Lung (tissue), 12 donors: Measurements from ENCODE around the gene AQP1. TPM values are rescaled to one million over a fixed set of nuclear protein-coding genes. Genes with fewer than 3 reads are reported as not detected.

Experiments
- ATAC-seq: fragments of 200-7000 bp; cut with Tn5 transposase; one replicate; pipeline ENCODE4 v1.9.1; 2020; ENCODE audit warnings: moderate number of reproducible peaks; ENCODE audit not compliant: insufficient read depth, low FRiP score
- DNase-seq, 3 donors: peaks; one replicate each; pipeline ENCODE4 v3.0.0-alpha.2; 2013 to 2017
- H3K27ac ChIP-seq, 2 donors: one replicate each; pipeline ENCODE4 v1.5.1; 2013; ENCODE audit warnings: mild to moderate bottlenecking in 2 of 2, moderate library complexity in 2 of 2, control low read depth in 1 of 2, inconsistent platforms in 1 of 2, low read depth in 1 of 2, low read length in 1 of 2
- H3K27me3 ChIP-seq, 3 donors: one replicate each; pipeline ENCODE4 v1.5.1; 2013; ENCODE audit warnings: low read length in 2 of 3; ENCODE audit not compliant: control insufficient read depth in 3 of 3, insufficient read depth in 3 of 3
- H3K36me3 ChIP-seq, 4 donors: one replicate each; pipeline ENCODE4 v1.5.1; 2013; ENCODE audit warnings: low read length in 4 of 4, mild to moderate bottlenecking in 1 of 4, moderate library complexity in 1 of 4; ENCODE audit not compliant: control insufficient read depth in 4 of 4, insufficient read depth in 4 of 4
- H3K4me1 ChIP-seq, 5 donors: one replicate each; pipeline ENCODE4 v1.5.1; 2013; ENCODE audit warnings: low read length in 5 of 5, mild to moderate bottlenecking in 2 of 5, moderate library complexity in 1 of 5; ENCODE audit not compliant: control insufficient read depth in 5 of 5, insufficient read depth in 5 of 5
- H3K4me3 ChIP-seq: one replicate; pipeline ENCODE4 v1.5.1; 2013; ENCODE audit warnings: mild to moderate bottlenecking, control low read depth, moderate library complexity
- H3K9ac ChIP-seq, 2 donors: one replicate each; pipeline ENCODE4 v1.5.1; 2013; ENCODE audit warnings: low read length in 2 of 2, control low read depth in 1 of 2; ENCODE audit not compliant: insufficient read depth in 1 of 2
- H3K9me3 ChIP-seq, 4 donors: one replicate each; pipeline ENCODE4 v1.5.1; 2013; ENCODE audit warnings: low read length in 3 of 4, mild to moderate bottlenecking in 1 of 4, moderate library complexity in 1 of 4; ENCODE audit not compliant: control insufficient read depth in 4 of 4, insufficient read depth in 3 of 4
- CTCF ChIP-seq: IDR thresholded peaks from 2 replicates; pipeline ENCODE4 v1.5.1; 2012; ENCODE audit warnings: mild to moderate bottlenecking; ENCODE audit errors: control extremely low read depth, extremely low read depth
- WGBS, 2 donors: extraction: QIAGEN DNeasy Blood & Tissue Kit; methylation state at CpG; one replicate each; pipeline ENCODE4 v1.1.7; 2013; 5-methylcytosine and 5-hydroxymethylcytosine counted together
- polyA plus RNA-seq, 2 donors: library from polyadenylated mRNA; stranded (reverse); fragments of 200-250 nt; gene quantifications; one replicate each; pipeline ENCODE4 v1.2.1, GENCODE V29; 2013
- total RNA-seq, 2 donors: library from RNA; depleted of rRNA in 1 of 2; stranded (reverse); fragments of >200 nt in 1 of 2; gene quantifications; one replicate each; pipeline ENCODE4 v1.2.1, GENCODE V29; 2014 to 2021
- donor health status: control.
- donor health status: control.
- donor health status: Bipolar disorder and iron deficiency.
- donor health status: healthy.
- donor health status: DM: yes; HTN: yes; CAD: no.

Gene AQP1
- total and polyA plus RNA-seq, 4 donors = 267 to 655 (median 428) TPM

DNA sequence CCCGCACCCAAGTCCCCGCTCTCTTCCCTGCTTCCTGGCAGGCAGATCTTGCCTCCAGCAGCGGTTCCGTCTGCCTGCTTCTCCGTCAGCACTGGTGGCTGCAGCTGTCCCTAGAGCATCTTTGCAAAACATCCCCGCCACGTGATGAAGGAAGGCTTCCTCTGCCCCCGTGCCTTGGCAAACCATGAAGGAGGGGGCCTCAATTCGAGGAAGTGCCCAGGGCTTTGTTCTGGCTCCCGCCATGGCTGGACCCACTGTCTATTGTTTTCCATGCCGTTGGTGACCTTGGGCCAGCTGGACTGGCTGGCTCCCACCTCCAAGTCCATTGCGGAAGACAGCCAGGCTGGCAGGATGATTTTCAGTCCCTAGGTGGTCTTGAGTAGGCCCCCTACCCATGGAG is 13.2 kb upstream of the AQP1 start:
- Histone ChIP-seq H3K4me1 (peaks cover 7 to 62% (median 33%) of the 10 kb centered on the region in 5 donors), H3K27ac (peak overlapping the region in 1 of 2 donors; percentile 43), H3K9me3 (no peaks in the 10 kb centered on the region), H3K27me3 (no peaks in the 10 kb centered on the region), H3K9ac (no peak overlapping the region), H3K4me3 (no peak overlapping the region), H3K36me3 (no peaks in the 10 kb centered on the region)
- 64 to 74% methylated on average over 12 of the region's 12 CpGs for WGBS, 2 donors
- no peak for DNase-seq
- TF ChIP-seq CTCF = no peak
- ATAC-seq = no peak

GRCh38 chr7:30899066-30899465 is 12.6 kb upstream of the AQP1 start:
- H3K36me3 ChIP-seq = no peaks in the 10 kb centered on the region
- no peaks in the 10 kb centered on the region for H3K27me3 ChIP-seq
- no peak overlapping the region for H3K9ac ChIP-seq
- no peak for TF ChIP-seq CTCF
- ATAC-seq = no peak
- 95 to 96% methylated on average over 7 of the region's 7 CpGs for WGBS, 2 donors
- H3K4me3 ChIP-seq = no peak overlapping the region
- H3K9me3 ChIP-seq = no peaks in the 10 kb centered on the region
- peaks cover 6 to 57% (median 28%) of the 10 kb centered on the region in 5 donors for H3K4me1 ChIP-seq
- peak overlapping the region in 1 of 2 donors; percentile 43 for H3K27ac ChIP-seq
- no peak for DNase-seq

DNA sequence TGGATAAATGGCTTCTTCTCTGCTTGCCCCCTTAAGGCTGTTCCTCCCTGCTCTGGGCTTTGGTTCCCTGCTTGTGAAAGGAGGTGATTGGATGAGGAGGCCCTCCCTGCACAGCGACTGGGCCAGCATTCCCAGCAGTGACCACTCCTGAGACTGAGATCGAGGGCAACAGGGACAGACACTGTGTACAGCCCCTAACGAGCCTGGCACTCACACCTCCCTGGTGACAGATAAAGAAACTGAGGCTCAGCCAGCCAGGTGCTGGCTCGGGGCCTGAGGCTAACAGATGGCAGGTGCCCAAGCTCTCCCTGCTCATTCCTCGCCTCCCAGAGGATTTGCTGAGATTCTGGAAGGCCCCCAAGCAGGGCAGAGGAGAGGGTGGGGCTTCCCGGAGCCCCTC is 12.0 kb upstream of the AQP1 start:
- H3K27me3 ChIP-seq = no peaks in the 10 kb centered on the region
- no peak for TF ChIP-seq CTCF
- no peak overlapping the region for H3K9ac ChIP-seq
- DNase-seq (no peak), ATAC-seq (no peak)
- WGBS, 2 donors = 45 to 62% methylated on average over 6 of the region's 6 CpGs
- peak overlapping the region in 1 of 2 donors; percentile 43 for H3K27ac ChIP-seq
- peaks cover 4 to 57% (median 25%) of the 10 kb centered on the region in 5 donors for H3K4me1 ChIP-seq
- H3K9me3 ChIP-seq = no peaks in the 10 kb centered on the region
- H3K4me3 ChIP-seq = no peak overlapping the region
- H3K36me3 ChIP-seq = no peaks in the 10 kb centered on the region

DNA sequence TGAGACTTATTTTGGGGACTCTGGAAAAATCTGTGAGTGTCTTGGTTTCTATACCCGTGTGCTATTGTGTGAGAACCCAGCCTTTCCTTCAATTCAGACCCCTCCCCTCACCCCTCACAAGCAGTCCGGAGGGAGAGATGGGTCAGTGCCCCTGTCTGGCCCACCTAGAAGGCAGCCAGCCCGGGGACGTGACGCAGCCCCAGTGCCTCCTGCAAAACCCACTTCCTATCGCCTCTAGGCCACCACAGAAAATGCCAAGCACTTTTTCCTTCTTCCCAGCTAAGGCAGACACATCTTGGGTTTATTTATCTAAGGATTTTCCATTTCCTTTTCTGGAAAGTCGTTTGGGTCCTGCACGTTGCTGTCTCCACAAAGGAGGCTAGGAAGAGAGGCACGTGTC is 11.6 kb upstream of the AQP1 start:
- no peak for TF ChIP-seq CTCF
- Histone ChIP-seq H3K9me3 (no peaks in the 10 kb centered on the region), H3K27me3 (no peaks in the 10 kb centered on the region), H3K4me1 (peaks cover 3 to 54% (median 22%) of the 10 kb centered on the region in 5 donors), H3K4me3 (no peak overlapping the region), H3K36me3 (no peaks in the 10 kb centered on the region), H3K9ac (no peak overlapping the region), H3K27ac (peak overlapping the region in 1 of 2 donors; percentile 43)
- WGBS, 2 donors = 55 to 58% methylated on average over 9 of the region's 9 CpGs
- DNase-seq (no peak), ATAC-seq (no peak)
